Endodermal cell (in vitro differentiated cells): Measurements from ENCODE around the gene STXBP6. TPM values are rescaled to one million over a fixed set of nuclear protein-coding genes. Genes with fewer than 3 reads are reported as not detected.

ENCODE experiments used
- DNase-seq: peaks from one replicate; pipeline ENCODE4 v3.0.0-alpha.2; 2017
- H3K27ac ChIP-seq: 2 replicates; pipeline ENCODE4 v1.5.1; 2013; ENCODE audit warnings: mild to moderate bottlenecking, low read depth, low read length, moderate library complexity
- H3K27me3 ChIP-seq: 2 replicates; pipeline ENCODE4 v1.6.1; 2013; ENCODE audit warnings: mild to moderate bottlenecking, low read length, moderate library complexity; ENCODE audit not compliant: insufficient read depth, control insufficient read depth, poor library complexity, severe bottlenecking
- H3K36me3 ChIP-seq: 2 replicates; pipeline ENCODE4 v1.7.0; 2013; ENCODE audit warnings: mild to moderate bottlenecking, low read length, moderate library complexity; ENCODE audit not compliant: control insufficient read depth, insufficient read depth
- H3K4me1 ChIP-seq: one replicate; pipeline ENCODE4 v1.7.0; 2013; ENCODE audit warnings: low read length; ENCODE audit not compliant: control insufficient read depth, insufficient read depth
- H3K4me3 ChIP-seq: 2 replicates; pipeline ENCODE4 v1.5.1; 2013; ENCODE audit warnings: mild to moderate bottlenecking, low read length, moderate library complexity
- H3K9ac ChIP-seq: 2 replicates; pipeline ENCODE4 v1.6.1; 2013; ENCODE audit warnings: mild to moderate bottlenecking, low read length, moderate library complexity; ENCODE audit not compliant: poor library complexity, severe bottlenecking; ENCODE audit errors: extremely low read depth
- H3K9me3 ChIP-seq: 2 replicates; pipeline ENCODE4 v1.6.1; 2013; ENCODE audit warnings: mild to moderate bottlenecking, low read length, moderate library complexity; ENCODE audit not compliant: control insufficient read depth
- H3K27ac Mint-ChIP-seq: 2 replicates; pipeline ENCODE4 v1.8.0; 2020; ENCODE audit warnings: mixed read lengths
- H3K27me3 Mint-ChIP-seq: 2 replicates; pipeline ENCODE4 v1.8.0; 2021; ENCODE audit warnings: mild to moderate bottlenecking, mixed read lengths; ENCODE audit not compliant: insufficient read depth
- H3K36me3 Mint-ChIP-seq: 2 replicates; pipeline ENCODE4 v1.8.0; 2020; ENCODE audit warnings: low read depth, mixed read lengths
- H3K4me1 Mint-ChIP-seq: 2 replicates; pipeline ENCODE4 v1.8.0; 2020; ENCODE audit warnings: mixed read lengths
- H3K4me3 Mint-ChIP-seq: 2 replicates; pipeline ENCODE4 v1.8.0; 2020; ENCODE audit warnings: mild to moderate bottlenecking, moderate library complexity, mixed read lengths
- H3K9me3 Mint-ChIP-seq: 2 replicates; pipeline ENCODE4 v1.8.0; 2020; ENCODE audit warnings: mild to moderate bottlenecking, mixed read lengths
- CTCF ChIP-seq: fragments of 200-600 bp; sonication (generic); conservative IDR thresholded peaks from 2 replicates; pipeline ENCODE4 v1.5.0; 2021; ENCODE audit warnings: antibody characterized with exemption, mild to moderate bottlenecking
- WGBS, 2 experiments: methylation state at CpG; one replicate each; pipeline versions ENCODE4 v1.1.5 to v1.1.7; 2013; ENCODE audit warnings: missing lambda C conversion rate in 2 of 2, mixed read lengths in 1 of 2; ENCODE audit not compliant: insufficient coverage in 1 of 2, insufficient read length in 1 of 2; 5-methylcytosine and 5-hydroxymethylcytosine counted together
- total RNA-seq, 2 donors: library from RNA; stranded (reverse); fragmentation: NEBNext Ultra II Directional in 1 of 2; extraction: Animal tissue kit (Norgen Biotek cat#: 25700) in 1 of 2; gene quantifications; 2 replicates in 1 of 2; 3 replicates in 1 of 2; pipeline ENCODE4 v1.2.1, GENCODE V29; 2021

STXBP6 gene
- total RNA-seq, 2 donors from 2014 or later, result 0.64 to 1.5 TPM

- H3K27ac Mint-ChIP-seq, result no peak overlapping the region
- Histone ChIP-seq H3K27me3 (peaks cover 32% of the 10 kb centered on the region), H3K4me1 (peaks cover 4% of the 10 kb centered on the region), H3K9ac (no peak overlapping the region), H3K36me3 (no peaks in the 10 kb centered on the region), H3K27ac (no peak overlapping the region), H3K9me3 (no peaks in the 10 kb centered on the region), H3K4me3 (no peak overlapping the region)
- no peak for DNase-seq
- no peak overlapping the region for H3K4me3 Mint-ChIP-seq
- no peaks in the 10 kb centered on the region for H3K36me3 Mint-ChIP-seq
- 96 to 100% methylated on average over 3 to 5 of the region's 5 CpGs for WGBS, 2 experiments
- TF ChIP-seq CTCF, result no peak
- no peaks in the 10 kb centered on the region for H3K9me3 Mint-ChIP-seq
- peaks cover 24% of the 10 kb centered on the region for H3K27me3 Mint-ChIP-seq
- H3K4me1 Mint-ChIP-seq, result peaks cover 14% of the 10 kb centered on the region
Measured at GRCh38 chr14:25055005-25055404, 5.1 kb upstream of the STXBP6 start.

- no peaks in the 10 kb centered on the region for H3K9me3 Mint-ChIP-seq
- TF ChIP-seq CTCF, result no peak
- peaks cover 4% of the 10 kb centered on the region for H3K4me1 ChIP-seq
- no peak overlapping the region for H3K27ac ChIP-seq
- H3K27me3 ChIP-seq, result peaks cover 46% of the 10 kb centered on the region
- 60% methylated on average over 1 of the region's 1 CpG; no CpG with 5 or more reads in 1 of the 2 experiments for WGBS, 2 experiments
- no peaks in the 10 kb centered on the region for H3K36me3 Mint-ChIP-seq
- H3K9ac ChIP-seq, result no peak overlapping the region
- H3K4me3 ChIP-seq, result no peak overlapping the region
- no peak for DNase-seq
- H3K27ac Mint-ChIP-seq, result no peak overlapping the region
- H3K27me3 Mint-ChIP-seq, result peaks cover 36% of the 10 kb centered on the region
- H3K9me3 ChIP-seq, result no peaks in the 10 kb centered on the region
- H3K36me3 ChIP-seq, result no peaks in the 10 kb centered on the region
- no peak overlapping the region for H3K4me3 Mint-ChIP-seq
- peaks cover 18% of the 10 kb centered on the region for H3K4me1 Mint-ChIP-seq
Measured at GRCh38 chr14:25053585-25053984, 3.6 kb upstream of the STXBP6 start.

GRCh38 chr14:25052921-25053320 lies 3.0 kb upstream of the STXBP6 start:
- Histone ChIP-seq H3K9ac (no peak overlapping the region), H3K36me3 (no peaks in the 10 kb centered on the region), H3K4me3 (no peak overlapping the region), H3K4me1 (peaks cover 4% of the 10 kb centered on the region), H3K9me3 (no peaks in the 10 kb centered on the region), H3K27me3 (peaks cover 53% of the 10 kb centered on the region), H3K27ac (no peak overlapping the region)
- peaks cover 18% of the 10 kb centered on the region for H3K4me1 Mint-ChIP-seq
- DNase-seq, result no peak
- no peaks in the 10 kb centered on the region for H3K36me3 Mint-ChIP-seq
- H3K9me3 Mint-ChIP-seq, result no peaks in the 10 kb centered on the region
- WGBS, 2 experiments, result 88% methylated on average over 4 of the region's 4 CpGs; no CpG with 5 or more reads in 1 of the 2 experiments
- peaks cover 42% of the 10 kb centered on the region for H3K27me3 Mint-ChIP-seq
- TF ChIP-seq CTCF, result no peak
- H3K27ac Mint-ChIP-seq, result no peak overlapping the region
- H3K4me3 Mint-ChIP-seq, result no peak overlapping the region
